ENCODE results near the gene ZMYM3.
"Not testable (repeated sequence)": the region's sequence is repeated elsewhere in the genome, so short reads cannot be mapped to it uniquely, and the experiment has no call there.

GRCh38 chrX:71268624-71269023 is 14.7 kb upstream of the ZMYM3 start:
- TF ChIP-seq, protein P1, sequence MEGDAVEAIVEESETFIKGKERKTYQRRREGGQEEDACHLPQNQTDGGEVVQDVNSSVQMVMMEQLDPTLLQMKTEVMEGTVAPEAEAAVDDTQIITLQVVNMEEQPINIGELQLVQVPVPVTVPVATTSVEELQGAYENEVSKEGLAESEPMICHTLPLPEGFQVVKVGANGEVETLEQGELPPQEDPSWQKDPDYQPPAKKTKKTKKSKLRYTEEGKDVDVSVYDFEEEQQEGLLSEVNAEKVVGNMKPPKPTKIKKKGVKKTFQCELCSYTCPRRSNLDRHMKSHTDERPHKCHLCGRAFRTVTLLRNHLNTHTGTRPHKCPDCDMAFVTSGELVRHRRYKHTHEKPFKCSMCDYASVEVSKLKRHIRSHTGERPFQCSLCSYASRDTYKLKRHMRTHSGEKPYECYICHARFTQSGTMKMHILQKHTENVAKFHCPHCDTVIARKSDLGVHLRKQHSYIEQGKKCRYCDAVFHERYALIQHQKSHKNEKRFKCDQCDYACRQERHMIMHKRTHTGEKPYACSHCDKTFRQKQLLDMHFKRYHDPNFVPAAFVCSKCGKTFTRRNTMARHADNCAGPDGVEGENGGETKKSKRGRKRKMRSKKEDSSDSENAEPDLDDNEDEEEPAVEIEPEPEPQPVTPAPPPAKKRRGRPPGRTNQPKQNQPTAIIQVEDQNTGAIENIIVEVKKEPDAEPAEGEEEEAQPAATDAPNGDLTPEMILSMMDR (IDR thresholded peaks at IDR 0.05), result not testable (repeated sequence)
- TF ChIP-seq POLR2A (IDR thresholded peaks at IDR 0.05), result not testable (repeated sequence)
